A549 (cell line): ENCODE results near the gene EFNA5. TPM values are rescaled to one million over a fixed set of nuclear protein-coding genes. Genes with fewer than 3 reads are reported as not detected.
A peak's percentile ranks its signal among the peaks of the same experiment; 100 is the strongest.

ENCODE experiments used
- ATAC-seq, 2 experiments: fragments of 200-7000 bp in 1 of 2; fragments of >200 bp in 1 of 2; cut with Nextera tagmentation in 1 of 2; cut with Tn5 transposase in 1 of 2; 3 replicates each; pipeline versions ENCODE4 v1.8.0 to v1.9.1; 2018 to 2020; ENCODE audit warnings: mild to moderate bottlenecking in 1 of 2, moderate library complexity in 1 of 2
- CTCF ChIA-PET: fragments of 300-600 bp; sonication (Branson Sonifier 250); formaldehyde crosslinking; extraction: SDS; loops from one replicate; lab custom pipeline; 2021; ENCODE audit warnings: antibody characterized with exemption, inconsistent platforms; lab: Yijun Ruan, JAX
- POLR2A ChIA-PET: fragments of 350-600 bp; formaldehyde crosslinking; extraction: SDS; loops from one replicate; lab custom pipeline; 2021; ENCODE audit warnings: antibody characterized with exemption, inconsistent platforms; lab: Yijun Ruan, JAX
- DNase-seq, 2 experiments: peaks; one replicate each; pipeline versions ENCODE4 v3.0.0 to v3.0.0-alpha.2; 2011 to 2016; ENCODE audit warnings: low read depth in 1 of 2, low spot score in 1 of 2
- FAIRE-seq: peaks from 2 replicates; lab custom pipeline; 2011; peaks lifted over from hg19 to GRCh38; lab: Jason Lieb, UNC
- H3K27ac ChIP-seq, 2 experiments: fragments of >200 bp; sonication (Bioruptor Twin); formaldehyde crosslinking; 3 replicates each; pipeline ENCODE4 v1.5.1; 2016 to 2017
- H3K4me1 ChIP-seq: fragments of >200 bp; sonication (Bioruptor Twin); formaldehyde crosslinking; 3 replicates; pipeline ENCODE4 v1.6.1; 2016
- H3K4me2 ChIP-seq: fragments of >200 bp; sonication (Bioruptor Twin); formaldehyde crosslinking; 3 replicates; pipeline ENCODE4 v1.6.1; 2016
- H3K4me3 ChIP-seq: fragments of >200 bp; sonication (Bioruptor Twin); formaldehyde crosslinking; 3 replicates; pipeline ENCODE4 v1.5.1; 2016
- H3K9me3 ChIP-seq: fragments of >200 bp; sonication (Bioruptor Twin); formaldehyde crosslinking; 3 replicates; pipeline ENCODE4 v1.6.1; 2016
- CBX8 ChIP-seq: fragments of 200-600 bp; sonication (generic); IDR thresholded peaks from 2 replicates; pipeline ENCODE4 v1.6.1; 2016
- CHD2 ChIP-seq: fragments of 150-350 bp; IDR thresholded peaks from 2 replicates; pipeline ENCODE4 v1.6.1; 2014; ENCODE audit warnings: low read length; ENCODE audit not compliant: partially characterized antibody
- EP300 ChIP-seq, 2 experiments: fragments of >200 bp; sonication (Bioruptor Twin); formaldehyde crosslinking; IDR thresholded peaks; 2 replicates in 1 of 2; 3 replicates in 1 of 2; pipeline ENCODE4 v1.6.1; 2016 to 2017
- FOSL2 ChIP-seq, 2 experiments: fragments of 450-650 bp in 1 of 2; fragments of >200 bp in 1 of 2; sonication (Bioruptor Twin) in 1 of 2; formaldehyde crosslinking; IDR thresholded peaks; 2 replicates each; pipeline versions ENCODE4 v1.5.0 to v1.6.1; 2016 to 2020; ENCODE audit warnings: mild to moderate bottlenecking in 1 of 2, moderate library complexity in 1 of 2
- HDAC2 ChIP-seq: fragments of 200-600 bp; sonication (generic); IDR thresholded peaks from 2 replicates; pipeline ENCODE4 v1.6.1; 2016
- HEYL ChIP-seq: fragments of 250-450 bp; sonication (Bioruptor Pico); IDR thresholded peaks from 2 replicates; pipeline ENCODE4 v1.8.0; 2021; ENCODE audit warnings: mild to moderate bottlenecking, moderate library complexity
- HMGXB4 ChIP-seq: fragments of 250-450 bp; sonication (Bioruptor Pico); IDR thresholded peaks from 2 replicates; pipeline ENCODE4 v1.5.0; 2021; ENCODE audit warnings: mild to moderate bottlenecking, moderate library complexity, borderline replicate concordance
- HOXA7 ChIP-seq: fragments of 250-450 bp; sonication (Bioruptor Pico); IDR thresholded peaks from 2 replicates; pipeline ENCODE4 v1.5.0; 2020; ENCODE audit warnings: mild to moderate bottlenecking, moderate library complexity
- HOXB5 ChIP-seq: fragments of 250-450 bp; sonication (Bioruptor Pico); IDR thresholded peaks from 2 replicates; pipeline ENCODE4 v1.5.0; 2020; ENCODE audit warnings: mild to moderate bottlenecking, moderate library complexity
- JUN ChIP-seq, 2 experiments: fragments of >200 bp; sonication (Bioruptor Twin); formaldehyde crosslinking; IDR thresholded peaks; 2 replicates in 1 of 2; 3 replicates in 1 of 2; pipeline ENCODE4 v1.6.1; 2016 to 2017
- KDM5A ChIP-seq: fragments of 200-600 bp; sonication (generic); IDR thresholded peaks from 2 replicates; pipeline ENCODE4 v1.6.1; 2016; ENCODE audit warnings: antibody characterized with exemption, mild to moderate bottlenecking
- MAX ChIP-seq: IDR thresholded peaks from 2 replicates; pipeline ENCODE4 v1.6.1; 2012
- MAZ ChIP-seq: fragments of 150-350 bp; IDR thresholded peaks from 2 replicates; pipeline ENCODE4 v1.6.1; 2014; ENCODE audit warnings: antibody characterized with exemption, low read depth, low read length, borderline replicate concordance
- NFE2L2 ChIP-seq: fragments of 150-350 bp; conservative IDR thresholded peaks from 2 replicates; pipeline ENCODE4 v1.6.1; 2014; ENCODE audit warnings: low read length
- PBX3 ChIP-seq: IDR thresholded peaks from 2 replicates; pipeline ENCODE4 v1.6.1; 2012
- RARB ChIP-seq: fragments of 250-450 bp; sonication (Bioruptor Pico); IDR thresholded peaks from 2 replicates; pipeline ENCODE4 v1.8.0; 2021; ENCODE audit warnings: mild to moderate bottlenecking, moderate library complexity
- REST ChIP-seq: fragments of 200-600 bp; sonication (generic); IDR thresholded peaks from 2 replicates; pipeline ENCODE4 v1.6.1; 2016; ENCODE audit warnings: antibody characterized with exemption, mild to moderate bottlenecking, moderate library complexity
- RNF2 ChIP-seq: fragments of 200-600 bp; sonication (generic); IDR thresholded peaks from 2 replicates; pipeline ENCODE4 v1.6.1; 2016; ENCODE audit warnings: low read depth, mild to moderate bottlenecking, antibody characterized with exemption, moderate library complexity, borderline replicate concordance
- SREBF2 ChIP-seq: fragments of 450-650 bp; IDR thresholded peaks from 2 replicates; pipeline ENCODE4 v1.6.1; 2014; ENCODE audit warnings: mild to moderate bottlenecking, moderate library complexity
- ZC3H11A ChIP-seq: fragments of 450-650 bp; IDR thresholded peaks from 2 replicates; pipeline ENCODE4 v1.6.1; 2014; ENCODE audit warnings: antibody characterized with exemption, mild to moderate bottlenecking
- ZFP36 ChIP-seq: fragments of 450-650 bp; IDR thresholded peaks from 2 replicates; pipeline ENCODE4 v1.6.1; 2014; ENCODE audit warnings: borderline replicate concordance; ENCODE audit not compliant: partially characterized antibody
- ZNF302 ChIP-seq: fragments of 250-450 bp; sonication (Bioruptor Pico); IDR thresholded peaks from 2 replicates; pipeline ENCODE4 v1.9.0; 2021; ENCODE audit warnings: inconsistent platforms, mild to moderate bottlenecking, moderate library complexity
- ZSCAN20 ChIP-seq: fragments of 250-450 bp; sonication (Bioruptor Pico); IDR thresholded peaks from 2 replicates; pipeline ENCODE4 v1.8.0; 2022; ENCODE audit warnings: mild to moderate bottlenecking, moderate library complexity
- WGBS: methylation state at CpG from one replicate; pipeline ENCODE4 v1.1.6; 2017; ENCODE audit errors: missing lambda C conversion rate; 5-methylcytosine and 5-hydroxymethylcytosine counted together
- polyA plus RNA-seq, 4 experiments: library from polyadenylated mRNA; depleted of rRNA in 3 of 4; stranded (reverse); fragments of >200 nt; fragmentation: RNase III in 1 of 4; extraction: RNeasy Plus Mini Kit Qiagen cat#74134 plus additional on column Dnase treatment in 1 of 4; gene quantifications; 2 replicates in 3 of 4; 3 replicates in 1 of 4; pipeline ENCODE4 v1.2.3, GENCODE V29; 2011 to 2017

Gene EFNA5
- polyA plus RNA-seq, 2 of the 4 experiments (the other 2 are of a cell fraction), result 8.5 to 20.7 TPM

- H3K4me2 ChIP-seq, result peak overlapping the region; percentile 93
- peaks cover 61% of the 10 kb centered on the region for H3K4me1 ChIP-seq
- ChIA-PET POLR2A (interaction anchor here (1.4 kb wide), 1 partner anchor 93 kb away, joined by 3 read pairs; no protein-coding TSS in a partner anchor), CTCF (interaction anchor here (1.2 kb wide), 1 partner anchor 93 kb away, joined by 4 read pairs; no protein-coding TSS in a partner anchor)
- no peak for ATAC-seq
- H3K4me3 ChIP-seq, result no peak overlapping the region
- DNase-seq, result no peak
- FAIRE-seq, result peak; percentile 13
- no peaks in the 10 kb centered on the region for H3K9me3 ChIP-seq
- H3K27ac ChIP-seq, result 0 out of 6 replicates have a peak overlapping the region, but pooled peaks of 1 of the 2 experiments have one; percentile 32
- TF ChIP-seq RNF2, result no peak
- TF ChIP-seq HDAC2, result no peak
- TF ChIP-seq RARB (CRISPR knock-in tag), result no peak
- TF ChIP-seq REST, result no peak
- no peak for TF ChIP-seq ZSCAN20
- TF ChIP-seq ZFP36, result no peak
- no peak for TF ChIP-seq HOXB5 (CRISPR knock-in tag)
- no peak for TF ChIP-seq ZNF302 (CRISPR knock-in tag)
- no peak for TF ChIP-seq ZC3H11A
- no peak for TF ChIP-seq CHD2
- no peak for TF ChIP-seq NFE2L2
- no peak for TF ChIP-seq HEYL (CRISPR knock-in tag)
- TF ChIP-seq HOXA7, result no peak
- no peak for TF ChIP-seq CBX8
- TF ChIP-seq SREBF2, result no peak
- no peak for TF ChIP-seq FOSL2 (IDR thresholded peaks at IDR 0.05)
- no peak for TF ChIP-seq FOSL2 (CRISPR knock-in tag; IDR thresholded peaks at IDR 0.05)
- WGBS, result 79% methylated on average over 2 of the region's 2 CpGs
Observed at GRCh38 chr5:107665036-107665570, 5.6 kb downstream of the EFNA5 start.

GRCh38 chr5:107663697-107664096 is 7.0 kb downstream of the EFNA5 start:
- TF ChIP-seq MAX, result no peak
- no peak for TF ChIP-seq EP300 (IDR thresholded peaks at IDR 0.05)
- no peak for TF ChIP-seq REST
- TF ChIP-seq SREBF2, result no peak
- no peak for TF ChIP-seq JUN (IDR thresholded peaks at IDR 0.05)
- TF ChIP-seq MAZ, result no peak
- no peak for TF ChIP-seq HDAC2
- no peak for TF ChIP-seq NFE2L2
- TF ChIP-seq KDM5A, result no peak
- no peak for TF ChIP-seq RNF2
- no peak for TF ChIP-seq HMGXB4 (CRISPR knock-in tag)
- no peak for TF ChIP-seq CHD2
- TF ChIP-seq PBX3, result no peak
- TF ChIP-seq HEYL (CRISPR knock-in tag), result no peak
- Histone ChIP-seq H3K27ac (no peak overlapping the region), H3K4me2 (peak overlapping the region; percentile 16; the same call in 1 of the 3 replicates), H3K9me3 (no peaks in the 10 kb centered on the region), H3K4me3 (no peak overlapping the region), H3K4me1 (peaks cover 62% of the 10 kb centered on the region)
- 47% methylated on average over 1 of the region's 1 CpG for WGBS
- POLR2A ChIA-PET, result no interaction called here
- FAIRE-seq, result no peak
- no peak for DNase-seq
- no peak for ATAC-seq
- CTCF ChIA-PET, result interaction anchor here (0.8 to 1.3 kb wide), 5 partner anchors 28 to 1394 kb away, joined by 3 to 5 read pairs (median 3); no protein-coding TSS in a partner anchor
